ENCODE data around the gene HIVEP3. TPM values are rescaled to one million over a fixed set of nuclear protein-coding genes. Genes with fewer than 3 reads are reported as not detected.

HIVEP3 gene
- total RNA-seq, 4 donors from 2014 or later = 3.2 to 11.0 (median 4.2) TPM

- DNase-seq = no peak
- WGBS, 2 donors = 65 to 68% methylated on average over 6 to 7 of the region's 7 CpGs
Measured at GRCh38 chr1:41689558-41689981, 229.2 kb downstream of the HIVEP3 start.

DNA sequence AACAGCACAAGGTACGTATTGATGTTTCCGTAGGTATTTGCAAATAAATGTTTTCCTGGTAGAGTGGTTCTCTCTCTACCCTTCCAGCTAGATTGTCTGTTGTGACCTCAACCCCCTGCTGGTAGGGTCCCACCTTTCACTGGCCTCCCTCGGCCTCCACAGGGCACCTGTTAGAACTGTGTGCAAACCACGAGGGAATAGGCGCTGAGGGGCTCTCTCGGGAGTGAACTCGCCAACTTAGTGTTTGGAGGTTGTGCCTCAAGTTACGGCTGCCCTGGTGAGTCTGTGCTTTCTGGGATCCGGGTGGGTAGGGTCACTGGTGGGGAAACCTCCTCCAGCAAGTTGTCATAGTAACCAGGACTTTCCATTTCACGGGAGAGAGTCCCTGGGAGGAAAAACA lies 229.6 kb downstream of the HIVEP3 start:
- Histone ChIP-seq H3K27me3 (no peaks in the 10 kb centered on the region), H3K4me3 (no peak overlapping the region), H3K36me3 (no peaks in the 10 kb centered on the region), H3K27ac (no peak overlapping the region), H3K4me1 (peaks cover 2 to 9% (median 3%) of the 10 kb centered on the region in 3 donors), H3K9me3 (no peaks in the 10 kb centered on the region)
- WGBS, 2 donors = 91 to 92% methylated on average over 6 to 9 of the region's 10 CpGs
- intact Hi-C loops (cut with DNase I) = no loop called here
- TF ChIP-seq CTCF (IDR thresholded peaks at IDR 0.05) = no peak
- no peak for TF ChIP-seq POLR2A (IDR thresholded peaks at IDR 0.05)
- DNase-seq = no peak

More at GRCh38 chr1:41689558-41689981, 229.2 kb downstream of the HIVEP3 start:
- H3K36me3 ChIP-seq = no peaks in the 10 kb centered on the region
- H3K27me3 ChIP-seq = no peaks in the 10 kb centered on the region
- intact Hi-C loops (cut with DNase I) = no loop called here
- no peak overlapping the region for H3K27ac ChIP-seq
- H3K4me1 ChIP-seq = peaks cover 0 to 8% (median 0%) of the 10 kb centered on the region in 3 donors
- TF ChIP-seq CTCF (IDR thresholded peaks at IDR 0.05) (no peak), POLR2A (IDR thresholded peaks at IDR 0.05) (no peak)
- H3K4me3 ChIP-seq = no peak overlapping the region
- no peaks in the 10 kb centered on the region for H3K9me3 ChIP-seq

DNA sequence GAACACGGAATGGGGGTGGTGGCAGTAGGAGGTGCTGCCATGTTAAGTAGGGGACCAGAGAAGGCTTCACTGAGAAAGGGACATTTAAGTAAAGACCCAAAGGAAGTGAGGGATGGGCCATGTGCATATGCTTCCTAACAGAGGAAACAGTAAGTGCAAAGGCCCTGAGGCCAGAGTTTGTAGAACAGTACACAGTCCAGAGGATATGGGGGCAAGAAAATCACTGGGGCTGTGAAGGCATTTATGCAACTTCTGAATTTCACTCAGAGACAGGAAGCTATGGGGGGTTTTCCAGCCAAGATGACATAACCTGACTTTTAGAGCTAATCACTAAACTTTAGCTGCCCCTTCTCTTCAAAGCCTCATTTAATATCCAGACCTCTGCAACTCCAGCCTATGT lies 231.7 kb downstream of the HIVEP3 start:
- 94 to 100% methylated on average over 1 of the region's 1 CpG for WGBS, 2 donors
- Histone ChIP-seq H3K27ac (no peak overlapping the region), H3K9me3 (no peaks in the 10 kb centered on the region), H3K27me3 (no peaks in the 10 kb centered on the region), H3K4me1 (peaks cover 13 to 26% (median 15%) of the 10 kb centered on the region in 3 donors), H3K36me3 (no peaks in the 10 kb centered on the region), H3K4me3 (no peak overlapping the region)
- intact Hi-C loops (cut with DNase I) = no loop called here
- DNase-seq = no peak
- no peak for TF ChIP-seq CTCF (IDR thresholded peaks at IDR 0.05)
- TF ChIP-seq POLR2A (IDR thresholded peaks at IDR 0.05) = no peak

DNA sequence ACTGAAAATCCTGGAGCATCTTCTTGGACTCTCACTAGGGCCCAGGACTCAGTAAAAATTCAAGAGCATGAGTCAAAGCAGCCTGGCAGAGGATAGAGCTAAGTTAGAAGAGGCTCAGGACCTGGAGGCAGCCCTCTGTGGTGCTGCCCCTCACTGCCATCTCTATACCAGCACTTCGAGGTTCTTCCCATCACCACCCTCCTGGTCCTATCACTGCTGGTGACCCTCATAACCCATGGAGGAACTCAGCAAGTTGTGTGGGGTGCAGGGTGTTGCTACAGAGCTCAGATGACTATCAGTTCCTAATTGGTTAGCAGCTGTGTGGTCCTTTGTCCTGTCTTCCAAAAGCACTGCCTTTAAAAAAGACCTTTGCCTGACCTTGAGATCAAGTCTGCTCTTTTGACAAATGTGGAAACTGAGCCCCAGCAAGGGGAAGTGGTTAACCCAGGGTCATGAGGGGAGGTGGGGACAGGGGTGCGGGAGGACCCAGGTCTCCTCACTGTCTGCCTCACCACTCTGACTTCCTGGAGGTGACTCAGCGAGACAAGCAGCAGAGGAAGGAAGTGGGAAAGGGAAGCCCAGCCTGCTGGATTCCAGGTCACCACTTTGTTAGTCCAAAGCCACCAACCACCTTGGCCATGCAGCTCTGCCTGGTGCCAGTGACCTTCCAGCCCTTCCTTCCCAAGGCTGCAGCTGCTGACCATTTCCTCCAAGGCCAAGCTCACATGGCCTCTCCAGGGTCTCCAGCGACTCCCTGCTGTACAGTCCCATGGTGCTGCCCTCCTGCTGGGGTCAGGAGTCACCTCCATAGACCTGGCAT lies 234.8 kb downstream of the HIVEP3 start:
- TF ChIP-seq CTCF (IDR thresholded peaks at IDR 0.05) (no peak), POLR2A (IDR thresholded peaks at IDR 0.05) (no peak)

DNA sequence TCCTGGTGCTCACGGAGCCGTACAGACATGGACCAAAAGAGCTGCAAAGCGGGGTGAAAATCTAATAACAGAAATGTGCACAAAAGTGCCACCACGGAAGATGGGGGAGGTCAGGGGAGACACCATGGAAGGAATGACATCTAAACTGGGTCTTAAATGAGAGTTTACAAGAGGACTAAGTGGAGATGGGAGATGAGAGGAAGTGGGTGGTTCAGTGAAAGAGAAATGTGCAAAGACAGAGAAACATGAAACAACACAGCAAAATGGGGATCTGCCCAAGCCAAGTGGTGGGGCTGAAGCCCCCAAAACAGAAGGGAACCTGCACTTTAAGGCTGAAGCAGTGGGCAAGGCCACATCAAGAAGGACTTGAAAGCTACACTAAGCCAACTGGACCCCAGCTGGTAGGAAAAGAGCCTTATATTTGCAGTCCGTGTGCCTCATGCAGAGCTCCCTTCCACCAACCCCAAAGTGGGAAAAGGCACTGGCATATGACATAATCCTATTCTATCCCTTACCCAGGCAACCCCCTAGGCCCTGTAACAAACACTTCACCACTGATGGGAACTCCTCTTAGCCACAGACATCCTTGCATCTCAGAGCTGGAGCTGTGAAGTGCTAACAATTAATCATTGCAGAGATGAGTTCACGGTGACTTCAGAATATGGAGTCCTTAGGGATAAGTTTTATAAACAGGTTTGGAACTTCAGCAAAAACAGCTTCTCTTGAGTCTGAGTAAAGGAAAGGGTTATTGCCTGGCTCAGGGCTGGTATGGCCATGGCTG lies 235.7 kb downstream of the HIVEP3 start:
- TF ChIP-seq POLR2A (IDR thresholded peaks at IDR 0.05) (no peak), CTCF (IDR thresholded peaks at IDR 0.05) (no peak)
- intact Hi-C loops (cut with DNase I) = no loop called here
- peaks cover 36 to 60% (median 40%) of the 10 kb centered on the region in 3 donors for H3K4me1 ChIP-seq
- no peak overlapping the region for H3K27ac ChIP-seq
- no peaks in the 10 kb centered on the region for H3K9me3 ChIP-seq
- no peaks in the 10 kb centered on the region for H3K27me3 ChIP-seq
- DNase-seq = no peak
- WGBS, 2 donors = 83 to 100% methylated on average over 4 to 5 of the region's 6 CpGs
- H3K4me3 ChIP-seq = no peak overlapping the region
- H3K36me3 ChIP-seq = no peaks in the 10 kb centered on the region

More for the DNA sequence above, 234.8 kb downstream of the HIVEP3 start:
- WGBS, 2 donors = 66 to 75% methylated on average over 1 to 3 of the region's 4 CpGs
- DNase-seq = no peak
- Histone ChIP-seq H3K9me3 (no peaks in the 10 kb centered on the region), H3K27ac (peak overlapping the region in 1 of 4 donors; percentile 28), H3K4me1 (peaks cover 27 to 52% (median 31%) of the 10 kb centered on the region in 3 donors), H3K27me3 (no peaks in the 10 kb centered on the region), H3K4me3 (no peak overlapping the region), H3K36me3 (no peaks in the 10 kb centered on the region)
- intact Hi-C loops (cut with DNase I) = no loop called here

Data from esophagus squamous epithelium (tissue), 5 donors.